Stimulated activated CD8-positive, alpha-beta memory T cell treated with anti-CD3 and anti-CD28 coated beads, Interleukin-4, amount 100 ng/mL, for 24 hours (primary cell): ENCODE measurements around the gene LTBP3.

ENCODE experiments used
- DNase-seq: peaks from one replicate; pipeline ENCODE4 v3.0.0-alpha.2; 2020; ENCODE audit warnings: low read depth

Gene LTBP3

GRCh38 chr11:65492637-65493366 is 65.4 kb downstream of the LTBP3 start:
- DNase-seq = no peak

- DNase-seq = no peak
Observed at GRCh38 chr11:65492387-65492636, 65.8 kb downstream of the LTBP3 start.

- no peak for DNase-seq
Observed at GRCh38 chr11:65491614-65492386, 66.4 kb downstream of the LTBP3 start.

GRCh38 chr11:65491163-65491465 is 67.0 kb downstream of the LTBP3 start:
- no peak for DNase-seq

GRCh38 chr11:65489706-65490320 is 68.3 kb downstream of the LTBP3 start:
- no peak for DNase-seq

- no peak for DNase-seq
Observed at GRCh38 chr11:65489035-65489705, 69.0 kb downstream of the LTBP3 start.
